SK-N-SH (cell line): ENCODE measurements around the gene GRIN2A. TPM values are rescaled to one million over a fixed set of nuclear protein-coding genes. Genes with fewer than 3 reads are reported as not detected.

Experiments used
- CTCF ChIA-PET: fragments of 300-600, 350-600 bp; formaldehyde crosslinking; extraction: SDS; loops from one replicate; lab custom pipeline; 2021; lab: Yijun Ruan, JAX
- POLR2A ChIA-PET: fragments of 350-600 bp; sonication (Branson Sonifier 250); formaldehyde crosslinking; extraction: SDS; loops from one replicate; lab custom pipeline; 2020; ENCODE audit warnings: antibody characterized with exemption, inconsistent platforms; lab: Yijun Ruan, JAX
- DNase-seq: peaks from one replicate; pipeline ENCODE4 v3.0.0; 2012
- H2AFZ ChIP-seq: fragments of 200-600 bp; sonication (generic); 2 replicates; pipeline ENCODE4 v1.8.1; 2016; ENCODE audit warnings: antibody characterized with exemption, mild to moderate bottlenecking, low read depth
- H3F3A ChIP-seq: fragments of 200-600 bp; sonication (generic); replicated peaks from 2 replicates; pipeline ENCODE3; 2016; ENCODE audit warnings: antibody characterized with exemption, mild to moderate bottlenecking; ENCODE audit not compliant: insufficient read depth
- H3K27ac ChIP-seq, 2 experiments: fragments of 200-500 bp in 1 of 2; fragments of 200-600 bp in 1 of 2; sonication (Bioruptor generic) in 1 of 2; sonication (generic), shearing (Covaris generic) in 1 of 2; 2 replicates each; pipeline versions ENCODE4 v1.5.1 to v1.6.1; 2014 to 2016; ENCODE audit warnings: low read depth in 2 of 2, inconsistent platforms in 1 of 2, low read length in 1 of 2, mild to moderate bottlenecking in 1 of 2, mixed read lengths in 1 of 2
- H3K27me3 ChIP-seq: fragments of 200-600 bp; sonication (generic), shearing (Covaris generic); 2 replicates; pipeline ENCODE4 v1.6.1; 2016; ENCODE audit warnings: mixed run types; ENCODE audit not compliant: insufficient read depth
- H3K36me3 ChIP-seq, 2 experiments: fragments of 200-500 bp in 1 of 2; fragments of 200-600 bp in 1 of 2; sonication (Bioruptor generic) in 1 of 2; sonication (generic) in 1 of 2; replicated peaks in 1 of 2; 2 replicates each; pipeline versions ENCODE3 to v1.5.1; 2014 to 2016; ENCODE audit warnings: low read length in 1 of 2, mild to moderate bottlenecking in 1 of 2; ENCODE audit not compliant: insufficient read depth in 2 of 2, control insufficient read depth in 1 of 2
- H3K4me1 ChIP-seq, 2 experiments: fragments of 200-500 bp in 1 of 2; fragments of 200-600 bp in 1 of 2; sonication (Bioruptor generic) in 1 of 2; sonication (generic), shearing (Covaris generic) in 1 of 2; 2 replicates each; pipeline versions ENCODE4 v1.5.1 to v1.6.1; 2014 to 2016; ENCODE audit warnings: low read depth in 1 of 2, low read length in 1 of 2, mixed run types in 1 of 2; ENCODE audit not compliant: insufficient read depth in 2 of 2, control insufficient read depth in 1 of 2
- H3K4me2 ChIP-seq: fragments of 200-600 bp; sonication (generic), shearing (Covaris generic); 2 replicates; pipeline ENCODE4 v1.6.1; 2017; ENCODE audit warnings: mixed run types
- H3K4me3 ChIP-seq, 2 experiments: fragments of 200-500 bp in 1 of 2; fragments of 200-600 bp in 1 of 2; sonication (Bioruptor generic) in 1 of 2; sonication (generic), shearing (Covaris generic) in 1 of 2; 2 replicates each; pipeline versions ENCODE4 v1.5.1 to v1.8.1; 2014 to 2016; ENCODE audit warnings: low read depth in 2 of 2, inconsistent platforms in 1 of 2, low read length in 1 of 2, mild to moderate bottlenecking in 1 of 2, mixed read lengths in 1 of 2, moderate library complexity in 1 of 2
- H3K79me2 ChIP-seq: fragments of 200-600 bp; sonication (generic); 2 replicates; pipeline ENCODE4 v1.8.1; 2017; ENCODE audit warnings: mild to moderate bottlenecking; ENCODE audit not compliant: insufficient read depth
- H3K9ac ChIP-seq: fragments of 200-600 bp; sonication (generic); 2 replicates; pipeline ENCODE4 v1.6.1; 2017; ENCODE audit warnings: mixed run types
- H3K9me2 ChIP-seq: fragments of 200-600 bp; sonication (generic); 2 replicates; pipeline ENCODE4 v1.6.1; 2017; ENCODE audit warnings: mixed run types
- H3K9me3 ChIP-seq: fragments of 200-600 bp; sonication (generic); 2 replicates; pipeline ENCODE4 v1.6.1; 2017; ENCODE audit warnings: mixed run types, mild to moderate bottlenecking, moderate library complexity
- H4K20me1 ChIP-seq: fragments of 200-600 bp; sonication (generic); 2 replicates; pipeline ENCODE4 v1.6.1; 2017; ENCODE audit warnings: mild to moderate bottlenecking, mixed run types; ENCODE audit not compliant: insufficient read depth
- ELF1 ChIP-seq: IDR thresholded peaks from 2 replicates; pipeline ENCODE4 v1.4.0; 2012
- EP300 ChIP-seq, 2 experiments: IDR thresholded peaks; 2 replicates each; pipeline versions ENCODE4 v1.4.0 to v1.6.1; 2012; ENCODE audit warnings: borderline replicate concordance in 1 of 2, low read depth in 1 of 2, low read length in 1 of 2
- EZH2phosphoT487 ChIP-seq: fragments of 200-600 bp; sonication (generic); IDR thresholded peaks from 2 replicates; pipeline ENCODE4 v1.6.1; 2017; ENCODE audit warnings: low read depth, mixed run types, mild to moderate bottlenecking, antibody characterized with exemption, moderate library complexity, borderline replicate concordance
- FOSL2 ChIP-seq: IDR thresholded peaks from 2 replicates; pipeline ENCODE4 v1.4.0; 2012; ENCODE audit warnings: low read depth, mild to moderate bottlenecking, moderate library complexity, borderline replicate concordance
- FOXJ3 ChIP-seq: sonication (generic); formaldehyde crosslinking; IDR thresholded peaks from 2 replicates; pipeline ENCODE4 v1.5.1; 2020; ENCODE audit warnings: mild to moderate bottlenecking, missing genetic modification reagents
- GABPA ChIP-seq: IDR thresholded peaks from 2 replicates; pipeline ENCODE4 v1.4.0; 2012; ENCODE audit warnings: low read depth, mild to moderate bottlenecking
- MAX ChIP-seq: IDR thresholded peaks from 2 replicates; pipeline ENCODE4 v1.4.0; 2012; ENCODE audit warnings: low read depth
- MEF2A ChIP-seq: IDR thresholded peaks from 2 replicates; pipeline ENCODE4 v1.4.0; 2012; ENCODE audit warnings: low read depth, borderline replicate concordance
- RCOR1 ChIP-seq: fragments of 150-350 bp; IDR thresholded peaks from 2 replicates; pipeline ENCODE4 v1.6.1; 2017; ENCODE audit warnings: antibody characterized with exemption, low read length
- REST ChIP-seq: IDR thresholded peaks from 2 replicates; pipeline ENCODE4 v1.6.1; 2012; ENCODE audit warnings: mild to moderate bottlenecking, low read depth, low read length, moderate library complexity
- RFX5 ChIP-seq: IDR thresholded peaks from 2 replicates; pipeline ENCODE4 v1.6.1; 2012; ENCODE audit warnings: mild to moderate bottlenecking, improper control_type of control experiment, low read length
- RXRA ChIP-seq: IDR thresholded peaks from 2 replicates; pipeline ENCODE4 v1.4.0; 2012; ENCODE audit warnings: low read depth, mild to moderate bottlenecking, borderline replicate concordance
- SMC3 ChIP-seq: IDR thresholded peaks from 2 replicates; pipeline ENCODE4 v1.6.1; 2012; ENCODE audit warnings: low read depth, low read length, improper control_type of control experiment
- TCF12 ChIP-seq: IDR thresholded peaks from 2 replicates; pipeline ENCODE4 v1.4.0; 2012
- TEAD4 ChIP-seq: IDR thresholded peaks from 2 replicates; pipeline ENCODE4 v1.4.0; 2012; ENCODE audit warnings: mild to moderate bottlenecking, borderline replicate concordance; ENCODE audit not compliant: insufficient read depth
- YY1 ChIP-seq: IDR thresholded peaks from 2 replicates; pipeline ENCODE4 v1.4.0; 2012; ENCODE audit warnings: low read depth, mild to moderate bottlenecking
- WGBS: methylation state at CpG from one replicate; pipeline ENCODE4 v1.1.6; 2017; ENCODE audit warnings: low lambda C conversion rate; 5-methylcytosine and 5-hydroxymethylcytosine counted together
- polyA plus RNA-seq, 3 experiments: library from polyadenylated mRNA; depleted of rRNA; stranded (reverse); fragments of >200 nt; gene quantifications; 2 replicates each; pipeline ENCODE4 v1.2.3, GENCODE V29; 2012
- TF ChIP-seq, protein P1 (sequence below): fragments of 200-600 bp; sonication (generic); IDR thresholded peaks from 2 replicates; pipeline ENCODE4 v1.6.1; 2017; ENCODE audit warnings: antibody characterized with exemption, mild to moderate bottlenecking, moderate library complexity
- TF ChIP-seq, protein P2 (sequence below): IDR thresholded peaks from 2 replicates; pipeline ENCODE4 v1.4.0; 2012; ENCODE audit warnings: low read depth, borderline replicate concordance

Gene GRIN2A
- polyA plus RNA-seq, 1 of the 3 experiments (the other 2 are of a cell fraction): not detected

- Histone ChIP-seq H3K27me3 (no peaks in the 10 kb centered on the region), H4K20me1 (no peaks in the 10 kb centered on the region), H3K4me2 (no peak overlapping the region), H3K79me2 (no peaks in the 10 kb centered on the region), H3K4me3 (no peak overlapping the region), H3F3A (no peaks in the 10 kb centered on the region), H3K9me2 (no peaks in the 10 kb centered on the region), H3K4me1 (peaks cover 0 to 2% of the 10 kb centered on the region in 2 experiments; a peak in 1 of 4 replicates), H3K27ac (no peak overlapping the region), H3K9me3 (no peaks in the 10 kb centered on the region), H3K9ac (no peak overlapping the region), H3K36me3 (no peaks in the 10 kb centered on the region), H2AFZ (no peak overlapping the region)
- no peak for DNase-seq
- TF ChIP-seq EP300 (IDR thresholded peaks at IDR 0.05; ENCODE audit: borderline replicate concordance in 1 of 2, low read depth in 1 of 2, low read length in 1 of 2) (no peak), MEF2A (no peak), TEAD4 (no peak), GABPA (no peak), REST (no peak), RFX5 (no peak)
- TF ChIP-seq, protein P1, sequence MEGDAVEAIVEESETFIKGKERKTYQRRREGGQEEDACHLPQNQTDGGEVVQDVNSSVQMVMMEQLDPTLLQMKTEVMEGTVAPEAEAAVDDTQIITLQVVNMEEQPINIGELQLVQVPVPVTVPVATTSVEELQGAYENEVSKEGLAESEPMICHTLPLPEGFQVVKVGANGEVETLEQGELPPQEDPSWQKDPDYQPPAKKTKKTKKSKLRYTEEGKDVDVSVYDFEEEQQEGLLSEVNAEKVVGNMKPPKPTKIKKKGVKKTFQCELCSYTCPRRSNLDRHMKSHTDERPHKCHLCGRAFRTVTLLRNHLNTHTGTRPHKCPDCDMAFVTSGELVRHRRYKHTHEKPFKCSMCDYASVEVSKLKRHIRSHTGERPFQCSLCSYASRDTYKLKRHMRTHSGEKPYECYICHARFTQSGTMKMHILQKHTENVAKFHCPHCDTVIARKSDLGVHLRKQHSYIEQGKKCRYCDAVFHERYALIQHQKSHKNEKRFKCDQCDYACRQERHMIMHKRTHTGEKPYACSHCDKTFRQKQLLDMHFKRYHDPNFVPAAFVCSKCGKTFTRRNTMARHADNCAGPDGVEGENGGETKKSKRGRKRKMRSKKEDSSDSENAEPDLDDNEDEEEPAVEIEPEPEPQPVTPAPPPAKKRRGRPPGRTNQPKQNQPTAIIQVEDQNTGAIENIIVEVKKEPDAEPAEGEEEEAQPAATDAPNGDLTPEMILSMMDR: no peak
- ChIA-PET POLR2A (no interaction called here), CTCF (no interaction called here)
- WGBS: 11% methylated on average over 5 of the region's 5 CpGs
These were observed 155.6 kb downstream of the GRIN2A start for GRCh38 chr16:10026593-10026992.

GRCh38 chr16:10022098-10022497 lies 160.1 kb downstream of the GRIN2A start:
- no peaks in the 10 kb centered on the region for H4K20me1 ChIP-seq
- H3K4me1 ChIP-seq: no peaks in the 10 kb centered on the region
- POLR2A ChIA-PET: no interaction called here
- no peak overlapping the region for H3K9ac ChIP-seq
- no peaks in the 10 kb centered on the region for H3K9me3 ChIP-seq
- H3K9me2 ChIP-seq: no peaks in the 10 kb centered on the region
- no peaks in the 10 kb centered on the region for H3K27me3 ChIP-seq
- no peak overlapping the region for H3K4me2 ChIP-seq
- no peak for DNase-seq
- no peak overlapping the region for H2AFZ ChIP-seq
- H3K79me2 ChIP-seq: no peaks in the 10 kb centered on the region
- no peak for TF ChIP-seq FOSL2
- TF ChIP-seq, protein P2, sequence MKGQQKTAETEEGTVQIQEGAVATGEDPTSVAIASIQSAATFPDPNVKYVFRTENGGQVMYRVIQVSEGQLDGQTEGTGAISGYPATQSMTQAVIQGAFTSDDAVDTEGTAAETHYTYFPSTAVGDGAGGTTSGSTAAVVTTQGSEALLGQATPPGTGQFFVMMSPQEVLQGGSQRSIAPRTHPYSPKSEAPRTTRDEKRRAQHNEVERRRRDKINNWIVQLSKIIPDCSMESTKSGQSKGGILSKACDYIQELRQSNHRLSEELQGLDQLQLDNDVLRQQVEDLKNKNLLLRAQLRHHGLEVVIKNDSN: no peak
- no peak for TF ChIP-seq YY1
- TF ChIP-seq ELF1: no peak
- TF ChIP-seq EZH2phosphoT487: no peak
- TF ChIP-seq MEF2A: no peak
- TF ChIP-seq REST: no peak
- no peak for TF ChIP-seq RXRA
- no peak for TF ChIP-seq RCOR1
- no peak for TF ChIP-seq MAX
- TF ChIP-seq TCF12: no peak
- no peak for TF ChIP-seq FOXJ3 (CRISPR knock-in tag)
- no peak for TF ChIP-seq SMC3
- TF ChIP-seq, all 33 proteins: peak for 0
- H3K36me3 ChIP-seq: no peaks in the 10 kb centered on the region
- WGBS: 69% methylated on average over 5 of the region's 5 CpGs
- H3K4me3 ChIP-seq: no peak overlapping the region
- H3F3A ChIP-seq: no peaks in the 10 kb centered on the region
- CTCF ChIA-PET: interaction anchor here (1.0 kb wide), 1 partner anchor 11 kb away, joined by 3 read pairs; no protein-coding TSS in a partner anchor
- no peak overlapping the region for H3K27ac ChIP-seq
